Heart left ventricle (tissue), 16 donors: ENCODE data around the gene BIRC7. TPM values are rescaled to one million over a fixed set of nuclear protein-coding genes. Genes with fewer than 3 reads are reported as not detected.

Experiments used
- ATAC-seq, 4 donors: fragments of 200-7000 bp; cut with Tn5 transposase; one replicate each; pipeline ENCODE4 v1.9.1; 2020 to 2022; ENCODE audit warnings: moderate library complexity in 4 of 4, mild to moderate bottlenecking in 3 of 4, moderate number of reproducible peaks in 1 of 4
- DNase-seq, 5 donors: peaks; one replicate each; pipeline ENCODE4 v3.0.0-alpha.2; 2020
- H3K27ac ChIP-seq, 12 donors: fragments of 200-600 bp; sonication (generic) in 4 of 12; one replicate each; pipeline versions ENCODE4 v1.5.0 to v1.8.0; 2016 to 2022; ENCODE audit warnings: mild to moderate bottlenecking in 2 of 12
- H3K27me3 ChIP-seq, 9 donors: fragments of 200-600 bp; sonication (generic) in 2 of 9; one replicate each; pipeline versions ENCODE4 v1.5.1 to v1.8.0; 2016 to 2022; ENCODE audit warnings: mild to moderate bottlenecking in 3 of 9
- H3K36me3 ChIP-seq, 9 donors: fragments of 200-600 bp; sonication (generic) in 2 of 9; one replicate each; pipeline versions ENCODE4 v1.5.0 to v1.8.0; 2018 to 2022; ENCODE audit warnings: mild to moderate bottlenecking in 2 of 9
- H3K4me1 ChIP-seq, 12 donors: fragments of 200-600 bp; sonication (generic) in 4 of 12; one replicate each; pipeline versions ENCODE4 v1.5.0 to v1.8.0; 2016 to 2022; ENCODE audit warnings: mild to moderate bottlenecking in 3 of 12
- H3K4me3 ChIP-seq, 12 donors: fragments of 200-600 bp; sonication (generic) in 4 of 12; one replicate each; pipeline versions ENCODE4 v1.5.0 to v1.8.0; 2017 to 2022; ENCODE audit warnings: mild to moderate bottlenecking in 9 of 12, moderate library complexity in 4 of 12
- H3K9me3 ChIP-seq, 12 donors: fragments of 200-600 bp; sonication (generic) in 4 of 12; one replicate each; pipeline versions ENCODE4 v1.5.0 to v1.8.0; 2016 to 2022; ENCODE audit warnings: mild to moderate bottlenecking in 1 of 12
- CTCF ChIP-seq, 12 donors: fragments of 200-600 bp; sonication (generic) in 4 of 12; IDR thresholded peaks; one replicate each; pipeline versions ENCODE4 v1.5.0 to v1.8.0; 2018 to 2022; ENCODE audit warnings: antibody characterized with exemption in 12 of 12, mild to moderate bottlenecking in 5 of 12
- POLR2A ChIP-seq, 2 donors: fragments of 450-650 bp; IDR thresholded peaks; one replicate each; pipeline ENCODE4 v1.6.1; 2017; ENCODE audit warnings: antibody characterized with exemption in 2 of 2, mild to moderate bottlenecking in 2 of 2, moderate library complexity in 2 of 2
- WGBS, 4 donors: extraction: QIAGEN DNeasy Blood & Tissue Kit in 2 of 4; methylation state at CpG; one replicate each; pipeline versions ENCODE4 v1.1.5 to v1.1.7; 2013 to 2018; 5-methylcytosine and 5-hydroxymethylcytosine counted together
- intact Hi-C, 10 donors: fragments of 100-400 bp; cut with DNase I; formaldehyde crosslinking; loops; one replicate each; pipeline versions ENCODE4 v1.11.1 to v1.14.2; 2022
- polyA plus RNA-seq, 2 donors: library from polyadenylated mRNA; stranded (reverse); fragments of 200-250 nt; gene quantifications; one replicate each; pipeline ENCODE4 v1.2.3, GENCODE V29; 2013
- total RNA-seq, 9 donors: library from RNA; depleted of rRNA in 2 of 9; stranded (reverse); fragments of >200 nt in 2 of 9; fragmentation: NEBNext Ultra II Directional in 3 of 9; extraction: Animal tissue kit (Norgen Biotek cat#: 25700) in 3 of 9; gene quantifications; one replicate each; pipeline versions ENCODE4 v1.1.0 to v1.2.4, GENCODE V29; 2016 to 2023
- donor health status: ischemic (EF 13 %, LVEDD 7.1; RV severe dilation, severe dysfunction).
- donor health status: healthy with polysubstance abuse.
- donor health status: DM: no; HTN: yes; CAD: no.
- donor health status: DM: no; HTN: no; CAD: no.
- donor health status: ischemic (EF 25% LVEDD 6.9; RV normal size, moderate dysfunction).
- donor health status: ischemic (EF 25% LVEDD 5.7; RV mildly dilated, moderate dysfunction).
- donor health status: healthy.
- donor health status: DM: yes; HTN: yes; CAD: no.
- donor health status: ischemic (EF 35%, LVEDD 5.7; RV mildly dilated, moderate dysfunction).
- donor health status: nonischemic (EF 11% LVEDD 7.7; RV severe dilation, severe dysfunction).
- donor health status: DM: yes; HTN: yes; CAD: no.
- donor health status: PGD.
- donor health status: ischemic (EF 29% LVEDD 5.4; RV normal size, mild dysfunction).
- donor health status: nonischemic (EF 23%, LVEDD 6.1; RV moderate dilation, normal function).

Gene BIRC7
- total and polyA plus RNA-seq, 11 donors, result 0.20 to 5.6 (median 0.50) TPM; not detected in 5

GRCh38 chr20:63218701-63219446 lies 16.8 kb upstream of the BIRC7 start:
- DNase-seq (peak in 1 of 5 donors; percentile 62), ATAC-seq (no peak)
- Histone ChIP-seq H3K4me1 (peaks cover 0 to 21% (median 18%) of the 10 kb centered on the region in 12 donors), H3K4me3 (no peak overlapping the region), H3K27me3 (peaks cover 0 to 7% (median 0%) of the 10 kb centered on the region in 9 donors), H3K9me3 (no peaks in the 10 kb centered on the region), H3K36me3 (peaks cover 0 to 10% (median 6%) of the 10 kb centered on the region in 9 donors), H3K27ac (no peak overlapping the region)
- TF ChIP-seq POLR2A (IDR thresholded peaks at IDR 0.05), result no peak
- TF ChIP-seq CTCF (IDR thresholded peaks at IDR 0.05), result no peak
- WGBS, 4 donors, result 71 to 79% (median 74%) methylated on average over 10 to 13 of the region's 13 CpGs
- intact Hi-C loops, result loop anchor here in 2 of 10 donors (5.0 kb wide), 1 partner anchor 53 kb away; the partner anchor contains the start of gene ARFGAP1 (in 2 of the 2)

GRCh38 chr20:63219447-63219821 lies 16.3 kb upstream of the BIRC7 start:
- Histone ChIP-seq H3K4me1 (peaks cover 3 to 20% (median 13%) of the 10 kb centered on the region in 12 donors), H3K9me3 (no peaks in the 10 kb centered on the region), H3K4me3 (no peak overlapping the region), H3K27ac (no peak overlapping the region), H3K36me3 (peaks cover 0 to 5% (median 2%) of the 10 kb centered on the region in 9 donors), H3K27me3 (peaks cover 0 to 7% (median 0%) of the 10 kb centered on the region in 9 donors)
- WGBS, 4 donors, result 72 to 81% (median 76%) methylated on average over 8 of the region's 8 CpGs
- ATAC-seq (no peak), DNase-seq (no peak)
- intact Hi-C loops, result loop anchor here in 2 of 10 donors (5.0 kb wide), 1 partner anchor 53 kb away; the partner anchor contains the start of gene ARFGAP1 (in 2 of the 2)
- TF ChIP-seq POLR2A (IDR thresholded peaks at IDR 0.05) (no peak), CTCF (IDR thresholded peaks at IDR 0.05) (no peak)

- ATAC-seq (no peak), DNase-seq (no peak)
- TF ChIP-seq POLR2A (IDR thresholded peaks at IDR 0.05), result no peak
- TF ChIP-seq CTCF (IDR thresholded peaks at IDR 0.05), result no peak
- Histone ChIP-seq H3K36me3 (no peaks in the 10 kb centered on the region), H3K27ac (no peak overlapping the region), H3K4me1 (peaks cover under 1 to 20% (median 9%) of the 10 kb centered on the region in 12 donors), H3K4me3 (no peak overlapping the region), H3K27me3 (peaks cover 0 to 7% (median 0%) of the 10 kb centered on the region in 9 donors), H3K9me3 (no peaks in the 10 kb centered on the region)
- WGBS, 4 donors, result 75 to 80% (median 79%) methylated on average over 24 to 25 of the region's 25 CpGs
- intact Hi-C loops, result loop anchor here in 3 of 10 donors (5.0 kb wide), 2 partner anchors 43 to 52 kb away; partner anchors contain the start of gene ARFGAP1 (in 2 of the 3)
These were observed 15.7 kb upstream of the BIRC7 start for GRCh38 chr20:63219866-63220521.
